Stomach (tissue), 9 donors: ENCODE results near the gene MS4A6A. TPM values are rescaled to one million over a fixed set of nuclear protein-coding genes. Genes with fewer than 3 reads are reported as not detected.

Experiments
- DNase-seq, 2 donors: peaks; one replicate each; pipeline versions ENCODE4 v3.0.0 to v3.0.0-alpha.2; 2013 to 2019
- H3K27ac ChIP-seq, 5 donors: fragments of 200-600 bp in 4 of 5; sonication (generic) in 4 of 5; one replicate each; pipeline ENCODE4 v1.5.1; 2013 to 2019; ENCODE audit warnings: mild to moderate bottlenecking in 1 of 5, moderate library complexity in 1 of 5
- H3K27me3 ChIP-seq, 3 donors: fragments of 200-600 bp; sonication (generic); one replicate each; pipeline ENCODE4 v1.5.1; 2017 to 2019; ENCODE audit warnings: mixed run types in 1 of 3
- H3K36me3 ChIP-seq, 4 donors: fragments of 200-600 bp; sonication (generic); 1 replicate in 3 of 4; 2 replicates in 1 of 4; pipeline ENCODE4 v1.5.1; 2016 to 2019
- H3K4me1 ChIP-seq, 4 donors: fragments of 200-600 bp; sonication (generic); one replicate each; pipeline ENCODE4 v1.5.1; 2016 to 2019
- H3K4me3 ChIP-seq, 4 donors: fragments of 200-600 bp; sonication (generic) in 3 of 4; one replicate each; pipeline ENCODE4 v1.5.1; 2016 to 2019; ENCODE audit warnings: mild to moderate bottlenecking in 1 of 4
- H3K9me3 ChIP-seq, 4 donors: fragments of 200-600 bp; sonication (generic); one replicate each; pipeline ENCODE4 v1.5.1; 2016 to 2019
- CTCF ChIP-seq, 7 experiments: fragments of 450-650 bp in 4 of 7; fragments of 200-600 bp in 3 of 7; sonication (generic) in 3 of 7; IDR thresholded peaks; one replicate each; pipeline ENCODE4 v1.5.1; 2016 to 2019; ENCODE audit warnings: antibody characterized with exemption in 7 of 7, control low read depth in 2 of 7, mild to moderate bottlenecking in 1 of 7
- EP300 ChIP-seq: sonication (generic); formaldehyde crosslinking; IDR thresholded peaks from one replicate; pipeline ENCODE4 v1.6.1; 2017; ENCODE audit warnings: antibody characterized with exemption
- POLR2A ChIP-seq, 4 donors: fragments of 450-650 bp; IDR thresholded peaks; one replicate each; pipeline ENCODE4 v1.6.1; 2016; ENCODE audit warnings: antibody characterized with exemption in 4 of 4, control low read depth in 2 of 4, mild to moderate bottlenecking in 1 of 4, moderate library complexity in 1 of 4
- POLR2AphosphoS5 ChIP-seq, 3 donors: sonication (generic); formaldehyde crosslinking; IDR thresholded peaks; one replicate each; pipeline ENCODE4 v1.6.1; 2016; ENCODE audit warnings: antibody characterized with exemption in 3 of 3
- WGBS, 5 donors: extraction: QIAGEN DNeasy Blood & Tissue Kit in 3 of 5; methylation state at CpG; one replicate each; pipeline versions ENCODE4 v1.1.5 to v1.1.7; 2013 to 2018; 5-methylcytosine and 5-hydroxymethylcytosine counted together
- intact Hi-C: fragments of 100-400 bp; cut with DNase I; formaldehyde crosslinking; loops from one replicate; pipeline ENCODE4 v1.15.1; 2023; ENCODE audit warnings: low total_unique reads
- polyA plus RNA-seq, 3 donors: library from polyadenylated mRNA; stranded (reverse); fragments of 200-250 nt; gene quantifications; one replicate each; pipeline ENCODE4 v1.2.3, GENCODE V29; 2013
- total RNA-seq, 5 donors: library from RNA; depleted of rRNA; stranded (reverse); fragments of >200 nt; gene quantifications; one replicate each; pipeline versions ENCODE4 v1.1.0 to v1.2.3, GENCODE V29; 2014 to 2016
- donor health status: healthy with polysubstance abuse.
- donor health status: Bipolar disorder and iron deficiency.
- donor health status: healthy.

The MS4A6A gene
- total and polyA plus RNA-seq, 8 donors, result 6.7 to 97.4 (median 34.9) TPM

GRCh38 chr11:60145677-60146076 is 37.2 kb downstream of the MS4A6A start:
- H3K36me3 ChIP-seq, result no peaks in the 10 kb centered on the region
- H3K9me3 ChIP-seq, result no peaks in the 10 kb centered on the region
- H3K27me3 ChIP-seq, result no peaks in the 10 kb centered on the region
- H3K4me3 ChIP-seq, result no peak overlapping the region
- TF ChIP-seq EP300 (no peak), POLR2A (IDR thresholded peaks at IDR 0.05) (no peak), CTCF (IDR thresholded peaks at IDR 0.05) (no peak), POLR2AphosphoS5 (IDR thresholded peaks at IDR 0.05) (no peak)
- no peak for DNase-seq
- intact Hi-C loops, result no loop called here
- H3K4me1 ChIP-seq, result no peaks in the 10 kb centered on the region
- no peak overlapping the region for H3K27ac ChIP-seq
- WGBS, 5 donors, result 75 to 89% (median 81%) methylated on average over 3 of the region's 3 CpGs

- H3K27me3 ChIP-seq, result no peaks in the 10 kb centered on the region
- no peak overlapping the region for H3K4me3 ChIP-seq
- no peak overlapping the region for H3K27ac ChIP-seq
- 91% methylated on average over 3 of the region's 3 CpGs for WGBS, 5 donors
- no peaks in the 10 kb centered on the region for H3K9me3 ChIP-seq
- no peak for DNase-seq
- intact Hi-C loops, result no loop called here
- no peaks in the 10 kb centered on the region for H3K4me1 ChIP-seq
- H3K36me3 ChIP-seq, result no peaks in the 10 kb centered on the region
- TF ChIP-seq EP300 (no peak), POLR2A (IDR thresholded peaks at IDR 0.05) (no peak), POLR2AphosphoS5 (IDR thresholded peaks at IDR 0.05) (no peak), CTCF (IDR thresholded peaks at IDR 0.05) (no peak)
Observed at GRCh38 chr11:60143768-60144167, 39.1 kb downstream of the MS4A6A start.

- TF ChIP-seq EP300, result no peak
- Histone ChIP-seq H3K36me3 (no peaks in the 10 kb centered on the region), H3K4me3 (no peak overlapping the region), H3K9me3 (peaks cover 0 to 19% (median 8%) of the 10 kb centered on the region in 4 donors), H3K27me3 (no peaks in the 10 kb centered on the region), H3K4me1 (peaks cover 0 to 3% (median 0%) of the 10 kb centered on the region in 4 donors), H3K27ac (no peak overlapping the region)
- 13 to 52% (median 26%) methylated on average over 1 of the region's 1 CpG for WGBS, 5 donors
- DNase-seq, result no peak
- intact Hi-C loops, result no loop called here
Observed at GRCh38 chr11:60133917-60134316, 49.0 kb downstream of the MS4A6A start.

- no peaks in the 10 kb centered on the region for H3K27me3 ChIP-seq
- intact Hi-C loops, result no loop called here
- H3K36me3 ChIP-seq, result no peaks in the 10 kb centered on the region
- WGBS, 5 donors, result 60 to 76% (median 67%) methylated on average over 3 of the region's 3 CpGs
- peaks cover 0 to 3% (median 0%) of the 10 kb centered on the region in 4 donors for H3K4me1 ChIP-seq
- H3K4me3 ChIP-seq, result no peak overlapping the region
- no peak for DNase-seq
- H3K27ac ChIP-seq, result no peak overlapping the region
- peaks cover 0 to 19% (median 8%) of the 10 kb centered on the region in 4 donors for H3K9me3 ChIP-seq
- TF ChIP-seq POLR2AphosphoS5 (IDR thresholded peaks at IDR 0.05) (no peak), EP300 (no peak), CTCF (IDR thresholded peaks at IDR 0.05) (no peak), POLR2A (IDR thresholded peaks at IDR 0.05) (no peak)
Observed at GRCh38 chr11:60131912-60132311, 51.0 kb downstream of the MS4A6A start.

GRCh38 chr11:60130496-60130895 is 52.4 kb downstream of the MS4A6A start:
- Histone ChIP-seq H3K27ac (no peak overlapping the region), H3K4me3 (no peak overlapping the region), H3K36me3 (no peaks in the 10 kb centered on the region), H3K9me3 (peaks cover 0 to 12% (median 3%) of the 10 kb centered on the region in 4 donors), H3K4me1 (peaks cover 0 to 3% (median 0%) of the 10 kb centered on the region in 4 donors), H3K27me3 (no peaks in the 10 kb centered on the region)
- DNase-seq, result peak in 1 of 2 donors; percentile 67
- no peak for TF ChIP-seq POLR2A (IDR thresholded peaks at IDR 0.05)
- TF ChIP-seq EP300, result no peak
- peak in 4 of 7 experiments; percentile 8 to 46 (median 24) for TF ChIP-seq CTCF (IDR thresholded peaks at IDR 0.05)
- TF ChIP-seq POLR2AphosphoS5 (IDR thresholded peaks at IDR 0.05), result no peak
- intact Hi-C loops, result no loop called here
